Neural cell (in vitro differentiated cells): ENCODE measurements around the gene SLC24A3. TPM values are rescaled to one million over a fixed set of nuclear protein-coding genes. Genes with fewer than 3 reads are reported as not detected.

Experiments used
- H2AFZ ChIP-seq: fragments of 200-600, 300-800 bp; sonication (generic), shearing (Covaris generic); 2 replicates; pipeline ENCODE4 v1.6.0; 2014; ENCODE audit warnings: low read depth, mild to moderate bottlenecking, antibody characterized with exemption, low read length, moderate library complexity
- H3F3A ChIP-seq: fragments of 200-600 bp; shearing (Covaris generic); 2 replicates; pipeline ENCODE4 v1.6.1; 2016; ENCODE audit warnings: mild to moderate bottlenecking, moderate library complexity, mixed read lengths, antibody characterized with exemption, low read length; ENCODE audit not compliant: insufficient read depth, poor library complexity, severe bottlenecking
- H3K27ac ChIP-seq: fragments of 200-600, 300-800 bp; sonication (generic), shearing (Covaris generic); 2 replicates; pipeline ENCODE4 v1.5.1; 2014; ENCODE audit warnings: mild to moderate bottlenecking, low read length, moderate library complexity
- H3K27me3 ChIP-seq: fragments of 300-800, 200-600 bp; sonication (generic), shearing (Covaris generic); 2 replicates; pipeline ENCODE4 v1.6.0; 2014; ENCODE audit warnings: mild to moderate bottlenecking, low read depth, low read length, moderate library complexity; ENCODE audit not compliant: insufficient read depth
- H3K36me3 ChIP-seq: fragments of 300-800, 200-600 bp; sonication (generic), shearing (Covaris generic); 2 replicates; pipeline ENCODE4 v1.5.1; 2014; ENCODE audit warnings: mild to moderate bottlenecking, antibody characterized with exemption, low read length, moderate library complexity; ENCODE audit not compliant: insufficient read depth
- H3K4me2 ChIP-seq: fragments of 300-800, 200-600 bp; sonication (generic), shearing (Covaris generic); 2 replicates; pipeline ENCODE4 v1.6.0; 2014; ENCODE audit warnings: mild to moderate bottlenecking, low read length
- H3K4me3 ChIP-seq: fragments of 300-800, 200-600 bp; sonication (generic), shearing (Covaris generic); 2 replicates; pipeline ENCODE4 v1.5.1; 2014; ENCODE audit warnings: mild to moderate bottlenecking, low read length, moderate library complexity
- H3K79me2 ChIP-seq: fragments of 200-600 bp; shearing (Covaris generic); replicated peaks from 2 replicates; pipeline ENCODE4 v1.6.0; 2014; ENCODE audit warnings: mild to moderate bottlenecking, low read length, moderate library complexity; ENCODE audit not compliant: insufficient read depth
- H3K9ac ChIP-seq: fragments of 300-800, 200-600 bp; sonication (generic), shearing (Covaris generic); 2 replicates; pipeline ENCODE4 v1.6.1; 2016; ENCODE audit warnings: mild to moderate bottlenecking, low read length, mixed read lengths
- H3K9me2 ChIP-seq: fragments of 200-600 bp; shearing (Covaris generic); 2 replicates; pipeline ENCODE4 v1.6.1; 2016; ENCODE audit warnings: mild to moderate bottlenecking, low read length, mixed read lengths; ENCODE audit not compliant: insufficient read depth
- H3K9me3 ChIP-seq: fragments of 200-600, 300-800 bp; sonication (generic), shearing (Covaris generic); 2 replicates; pipeline ENCODE4 v1.6.1; 2016; ENCODE audit warnings: mild to moderate bottlenecking, mixed run types, low read length, moderate library complexity, mixed read lengths
- H4K20me1 ChIP-seq: fragments of 200-600 bp; shearing (Covaris generic); 2 replicates; pipeline ENCODE4 v1.6.1; 2016; ENCODE audit warnings: mild to moderate bottlenecking, mixed run types; ENCODE audit not compliant: insufficient read depth
- CTCF ChIP-seq: fragments of 450-650 bp; IDR thresholded peaks from 2 replicates; pipeline ENCODE4 v1.5.1; 2014; ENCODE audit warnings: antibody characterized with exemption, mild to moderate bottlenecking, moderate library complexity; ENCODE audit not compliant: poor library complexity, severe bottlenecking
- EP300 ChIP-seq: fragments of 450-650 bp; conservative IDR thresholded peaks from 2 replicates; pipeline ENCODE4 v1.6.1; 2014; ENCODE audit warnings: antibody characterized with exemption, mild to moderate bottlenecking, moderate library complexity; ENCODE audit not compliant: poor library complexity, severe bottlenecking
- EZH2 ChIP-seq: fragments of 200-600, 300-800 bp; shearing (Covaris generic), sonication (generic); IDR thresholded peaks from 2 replicates; pipeline ENCODE4 v1.6.1; 2014; ENCODE audit warnings: antibody characterized with exemption, low read length, borderline replicate concordance, mild to moderate bottlenecking; ENCODE audit not compliant: insufficient read depth, poor library complexity, severe bottlenecking
- MXI1 ChIP-seq: fragments of 450-650 bp; conservative IDR thresholded peaks from 2 replicates; pipeline ENCODE4 v1.6.1; 2014; ENCODE audit warnings: antibody characterized with exemption, mild to moderate bottlenecking; ENCODE audit not compliant: poor library complexity, severe bottlenecking
- POLR2AphosphoS5 ChIP-seq: IDR thresholded peaks from 2 replicates; pipeline ENCODE4 v1.6.1; 2012
- RAD21 ChIP-seq: fragments of 450-650 bp; conservative IDR thresholded peaks from 2 replicates; pipeline ENCODE4 v1.6.1; 2014; ENCODE audit warnings: antibody characterized with exemption, mild to moderate bottlenecking, moderate library complexity
- SMC3 ChIP-seq: fragments of 450-650 bp; conservative IDR thresholded peaks from 2 replicates; pipeline ENCODE4 v1.6.1; 2014; ENCODE audit warnings: antibody characterized with exemption, mild to moderate bottlenecking, moderate library complexity; ENCODE audit not compliant: poor library complexity
- TAF1 ChIP-seq: IDR thresholded peaks from 2 replicates; pipeline ENCODE4 v1.6.1; 2012; ENCODE audit warnings: low read depth
- polyA plus RNA-seq: library from polyadenylated mRNA; depleted of rRNA; stranded (reverse); fragments of >200 nt; gene quantifications from 2 replicates; pipeline ENCODE4 v1.2.3, GENCODE V29; 2014
- TF ChIP-seq, protein P1 (sequence below): IDR thresholded peaks from 2 replicates; pipeline ENCODE4 v1.6.1; 2012; ENCODE audit warnings: borderline replicate concordance

SLC24A3 gene
- polyA plus RNA-seq, 1 donor from 2014 or later: 6.5 TPM

DNA sequence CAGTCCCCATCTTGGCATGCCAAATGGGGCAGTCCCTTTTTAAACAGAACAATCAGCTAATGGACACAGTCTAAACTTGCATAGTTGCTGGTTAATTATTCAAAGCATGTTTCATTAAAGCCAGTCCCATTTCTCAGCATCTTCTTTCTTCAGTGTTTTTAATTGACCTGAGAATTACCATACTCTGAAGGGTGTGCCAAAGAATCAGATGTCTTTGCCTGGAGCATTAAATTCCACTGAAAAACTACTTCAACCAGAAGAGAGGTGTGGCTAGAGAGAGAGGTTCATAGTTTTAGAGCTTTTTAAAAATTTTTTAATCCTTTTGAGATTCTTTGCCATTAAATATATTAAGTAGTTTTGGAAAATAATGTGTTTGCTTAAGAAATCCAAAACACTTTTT is 37.9 kb downstream of the SLC24A3 start:
- H2AFZ ChIP-seq: no peak overlapping the region
- H3K9me3 ChIP-seq: no peaks in the 10 kb centered on the region
- H3K9ac ChIP-seq: no peak overlapping the region
- H3K4me2 ChIP-seq: no peak overlapping the region
- TF ChIP-seq EZH2 (no peak), CTCF (no peak), RAD21 (no peak), TAF1 (no peak), SMC3 (no peak), POLR2AphosphoS5 (no peak), EP300 (no peak), MXI1 (no peak)
- TF ChIP-seq, protein P1, sequence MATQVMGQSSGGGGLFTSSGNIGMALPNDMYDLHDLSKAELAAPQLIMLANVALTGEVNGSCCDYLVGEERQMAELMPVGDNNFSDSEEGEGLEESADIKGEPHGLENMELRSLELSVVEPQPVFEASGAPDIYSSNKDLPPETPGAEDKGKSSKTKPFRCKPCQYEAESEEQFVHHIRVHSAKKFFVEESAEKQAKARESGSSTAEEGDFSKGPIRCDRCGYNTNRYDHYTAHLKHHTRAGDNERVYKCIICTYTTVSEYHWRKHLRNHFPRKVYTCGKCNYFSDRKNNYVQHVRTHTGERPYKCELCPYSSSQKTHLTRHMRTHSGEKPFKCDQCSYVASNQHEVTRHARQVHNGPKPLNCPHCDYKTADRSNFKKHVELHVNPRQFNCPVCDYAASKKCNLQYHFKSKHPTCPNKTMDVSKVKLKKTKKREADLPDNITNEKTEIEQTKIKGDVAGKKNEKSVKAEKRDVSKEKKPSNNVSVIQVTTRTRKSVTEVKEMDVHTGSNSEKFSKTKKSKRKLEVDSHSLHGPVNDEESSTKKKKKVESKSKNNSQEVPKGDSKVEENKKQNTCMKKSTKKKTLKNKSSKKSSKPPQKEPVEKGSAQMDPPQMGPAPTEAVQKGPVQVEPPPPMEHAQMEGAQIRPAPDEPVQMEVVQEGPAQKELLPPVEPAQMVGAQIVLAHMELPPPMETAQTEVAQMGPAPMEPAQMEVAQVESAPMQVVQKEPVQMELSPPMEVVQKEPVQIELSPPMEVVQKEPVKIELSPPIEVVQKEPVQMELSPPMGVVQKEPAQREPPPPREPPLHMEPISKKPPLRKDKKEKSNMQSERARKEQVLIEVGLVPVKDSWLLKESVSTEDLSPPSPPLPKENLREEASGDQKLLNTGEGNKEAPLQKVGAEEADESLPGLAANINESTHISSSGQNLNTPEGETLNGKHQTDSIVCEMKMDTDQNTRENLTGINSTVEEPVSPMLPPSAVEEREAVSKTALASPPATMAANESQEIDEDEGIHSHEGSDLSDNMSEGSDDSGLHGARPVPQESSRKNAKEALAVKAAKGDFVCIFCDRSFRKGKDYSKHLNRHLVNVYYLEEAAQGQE: no peak
- H3K9me2 ChIP-seq: no peaks in the 10 kb centered on the region
- no peak overlapping the region for H3K27ac ChIP-seq
- H3F3A ChIP-seq: no peaks in the 10 kb centered on the region
- no peak overlapping the region for H3K4me3 ChIP-seq
- no peaks in the 10 kb centered on the region for H4K20me1 ChIP-seq
- H3K36me3 ChIP-seq: no peaks in the 10 kb centered on the region
- no peaks in the 10 kb centered on the region for H3K27me3 ChIP-seq
- H3K79me2 ChIP-seq: no peaks in the 10 kb centered on the region

DNA sequence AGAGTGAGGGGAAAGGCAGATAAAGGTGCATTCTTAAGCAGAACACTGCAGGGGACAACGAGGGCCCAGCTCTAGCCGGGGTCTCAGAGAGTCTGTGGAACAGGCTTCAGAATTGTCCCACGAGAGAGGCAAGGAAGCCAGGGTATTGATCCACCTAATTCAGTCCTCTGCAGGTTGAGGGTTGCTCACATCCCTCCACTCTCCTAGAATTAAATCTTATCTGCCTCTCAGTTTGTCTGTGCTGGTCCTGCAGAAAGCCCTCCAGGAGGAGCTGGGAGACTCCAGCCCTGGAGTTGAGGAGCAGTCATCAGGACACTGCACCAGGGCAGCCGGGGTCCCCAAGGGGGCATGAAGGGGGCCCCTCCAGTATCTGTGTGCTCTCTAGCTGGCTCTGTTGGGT is 39.1 kb downstream of the SLC24A3 start:
- Histone ChIP-seq H2AFZ (no peak overlapping the region), H3K9ac (no peak overlapping the region), H3F3A (no peaks in the 10 kb centered on the region), H3K4me2 (no peak overlapping the region), H4K20me1 (no peaks in the 10 kb centered on the region), H3K27me3 (no peaks in the 10 kb centered on the region), H3K27ac (no peak overlapping the region), H3K9me3 (no peaks in the 10 kb centered on the region), H3K36me3 (no peaks in the 10 kb centered on the region), H3K4me3 (no peak overlapping the region), H3K9me2 (no peaks in the 10 kb centered on the region), H3K79me2 (no peaks in the 10 kb centered on the region)
- TF ChIP-seq MXI1 (no peak), RAD21 (no peak), CTCF (no peak), SMC3 (no peak), POLR2AphosphoS5 (no peak), EZH2 (no peak), EP300 (no peak), TAF1 (no peak)
- TF ChIP-seq, protein P1: no peak
